Measurements from ENCODE around the gene ARL6IP5. TPM values are rescaled to one million over a fixed set of nuclear protein-coding genes. Genes with fewer than 3 reads are reported as not detected.

Gene ARL6IP5
- total RNA-seq, 1 experiment from 2014 or later = 30.0 TPM

DNA sequence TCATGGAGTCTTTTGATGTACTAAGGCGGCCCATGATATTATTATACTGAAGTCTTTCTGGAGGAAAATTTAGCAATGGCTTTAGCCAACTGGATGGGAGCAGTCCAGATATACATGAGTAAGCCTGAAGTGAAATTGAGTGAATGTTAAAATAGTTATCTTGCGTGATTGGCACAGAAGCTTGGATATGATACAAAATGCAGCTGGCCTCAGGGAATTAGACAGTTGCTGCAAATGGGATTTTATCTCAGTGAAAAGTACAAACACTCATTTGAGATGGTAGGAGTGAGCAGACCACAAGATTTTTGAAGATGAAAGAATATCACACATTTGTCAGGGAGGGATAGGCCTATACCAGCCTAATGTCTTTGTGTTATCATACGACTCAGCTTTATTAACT lies 28.8 kb downstream of the ARL6IP5 start:
- TF ChIP-seq SIN3A (IDR thresholded peaks at IDR 0.05; ENCODE audit: low read depth) = no peak
- no peak for TF ChIP-seq JUND (IDR thresholded peaks at IDR 0.05)
- TF ChIP-seq YY1 (IDR thresholded peaks at IDR 0.05; ENCODE audit: extremely low read depth, insufficient replicate concordance, low read depth, low read length) = no peak
- TF ChIP-seq ZFX (IDR thresholded peaks at IDR 0.05) = no peak
- no peak for TF ChIP-seq EZH2 (IDR thresholded peaks at IDR 0.05)
- TF ChIP-seq MAX (IDR thresholded peaks at IDR 0.05) = no peak
- no peak for TF ChIP-seq SP1 (IDR thresholded peaks at IDR 0.05; ENCODE audit: low read depth)
- TF ChIP-seq CBX3 (IDR thresholded peaks at IDR 0.05; ENCODE audit: low read depth) = no peak
- TF ChIP-seq, protein P1, sequence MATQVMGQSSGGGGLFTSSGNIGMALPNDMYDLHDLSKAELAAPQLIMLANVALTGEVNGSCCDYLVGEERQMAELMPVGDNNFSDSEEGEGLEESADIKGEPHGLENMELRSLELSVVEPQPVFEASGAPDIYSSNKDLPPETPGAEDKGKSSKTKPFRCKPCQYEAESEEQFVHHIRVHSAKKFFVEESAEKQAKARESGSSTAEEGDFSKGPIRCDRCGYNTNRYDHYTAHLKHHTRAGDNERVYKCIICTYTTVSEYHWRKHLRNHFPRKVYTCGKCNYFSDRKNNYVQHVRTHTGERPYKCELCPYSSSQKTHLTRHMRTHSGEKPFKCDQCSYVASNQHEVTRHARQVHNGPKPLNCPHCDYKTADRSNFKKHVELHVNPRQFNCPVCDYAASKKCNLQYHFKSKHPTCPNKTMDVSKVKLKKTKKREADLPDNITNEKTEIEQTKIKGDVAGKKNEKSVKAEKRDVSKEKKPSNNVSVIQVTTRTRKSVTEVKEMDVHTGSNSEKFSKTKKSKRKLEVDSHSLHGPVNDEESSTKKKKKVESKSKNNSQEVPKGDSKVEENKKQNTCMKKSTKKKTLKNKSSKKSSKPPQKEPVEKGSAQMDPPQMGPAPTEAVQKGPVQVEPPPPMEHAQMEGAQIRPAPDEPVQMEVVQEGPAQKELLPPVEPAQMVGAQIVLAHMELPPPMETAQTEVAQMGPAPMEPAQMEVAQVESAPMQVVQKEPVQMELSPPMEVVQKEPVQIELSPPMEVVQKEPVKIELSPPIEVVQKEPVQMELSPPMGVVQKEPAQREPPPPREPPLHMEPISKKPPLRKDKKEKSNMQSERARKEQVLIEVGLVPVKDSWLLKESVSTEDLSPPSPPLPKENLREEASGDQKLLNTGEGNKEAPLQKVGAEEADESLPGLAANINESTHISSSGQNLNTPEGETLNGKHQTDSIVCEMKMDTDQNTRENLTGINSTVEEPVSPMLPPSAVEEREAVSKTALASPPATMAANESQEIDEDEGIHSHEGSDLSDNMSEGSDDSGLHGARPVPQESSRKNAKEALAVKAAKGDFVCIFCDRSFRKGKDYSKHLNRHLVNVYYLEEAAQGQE (IDR thresholded peaks at IDR 0.05; ENCODE audit: low read depth) = no peak
- TF ChIP-seq CTCF (IDR thresholded peaks at IDR 0.05 in 2 of 3, conservative IDR thresholded peaks at IDR 0.05 in 1 of 3; ENCODE audit: borderline replicate concordance in 1 of 3, insufficient read depth in 1 of 3, low read depth in 2 of 3, low read length in 2 of 3) = no peak
- no peak for TF ChIP-seq POLR2AphosphoS5 (IDR thresholded peaks at IDR 0.05; ENCODE audit: low read depth, low read length)
- H2AFZ ChIP-seq (ENCODE audit: low read depth, low read length, poor library complexity, severe bottlenecking) = no peak overlapping the region
- ChIA-PET CTCF (interaction anchor here (2.4 kb wide), 1 partner anchor 7 kb away, joined by 8 read pairs; no protein-coding TSS in a partner anchor), POLR2A (no interaction called here), RAD21 (ENCODE audit: low non-redundant PET in 1 of 2, low total read pairs in 2 of 2, uncharacterized antibody in 2 of 2, unreplicated experiment in 2 of 2) (no interaction called here)
- no peaks in the 10 kb centered on the region for H4K20me1 ChIP-seq (ENCODE audit: insufficient read depth)
- intact Hi-C loops (cut with micrococcal nuclease) = no loop called here
- H3K9me2 ChIP-seq (ENCODE audit: insufficient read depth) = no peaks in the 10 kb centered on the region
- no peak for DNase-seq (ENCODE audit: low read depth, low spot score)
- no TSS peak for BruUV-seq (replicated peaks)
- no peaks in the 10 kb centered on the region for H3K27me3 ChIP-seq (ENCODE audit: insufficient read depth, low read length)
- H3K79me2 ChIP-seq (ENCODE audit: insufficient read depth, low read length) = no peaks in the 10 kb centered on the region
- H3K4me3 ChIP-seq (replicated peaks in 1 of 2; ENCODE audit: low read depth in 1 of 2, low read length in 2 of 2) = no peak overlapping the region
- ATAC-seq = no peak
- H3K9me3 ChIP-seq (ENCODE audit: control insufficient read depth in 1 of 2, insufficient read depth in 1 of 2, low read depth in 1 of 2, low read length in 2 of 2) = no peaks in the 10 kb centered on the region
- peaks cover 0 to 18% of the 10 kb centered on the region in 2 experiments; a peak in 3 of 4 replicates for H3K4me1 ChIP-seq (ENCODE audit: control insufficient read depth in 1 of 2, insufficient read depth in 2 of 2, low read length in 2 of 2)
- no peak overlapping the region for H3K4me2 ChIP-seq (ENCODE audit: low read length)
- H3K27ac ChIP-seq (ENCODE audit: low read depth, low read length) = no peak overlapping the region
- H3K36me3 ChIP-seq (ENCODE audit: control insufficient read depth in 1 of 2, insufficient read depth in 2 of 2, low read length in 2 of 2) = no peaks in the 10 kb centered on the region
- no peak overlapping the region for H3K9ac ChIP-seq (ENCODE audit: low read length)

All from HCT116 (cell line).